ENCODE measurements around the gene SMIM21. TPM values are rescaled to one million over a fixed set of nuclear protein-coding genes. Genes with fewer than 3 reads are reported as not detected.

SMIM21 gene
- polyA plus RNA-seq, 1 donor (not counting 4 experiments of a cell fraction or from before 2014, with no cell fraction given), result not detected

DNA sequence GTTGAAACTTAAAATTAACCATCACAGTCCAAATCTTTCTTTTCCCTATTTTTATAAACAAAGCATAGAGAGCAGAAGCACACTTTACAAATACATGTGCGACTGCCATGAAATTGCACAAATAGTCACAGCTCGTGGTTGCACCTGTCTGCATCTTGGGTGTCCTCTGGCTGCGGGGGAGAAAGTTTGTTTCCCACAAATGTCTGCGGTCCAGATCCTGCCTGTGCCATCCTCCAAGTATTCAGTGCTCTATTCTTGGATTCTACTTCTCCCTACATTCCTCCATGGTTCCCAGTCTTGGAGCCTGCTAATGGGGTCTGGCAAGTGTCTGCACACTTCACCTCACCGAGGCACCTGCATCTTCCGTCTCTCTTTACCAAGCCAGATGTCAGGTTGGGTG lies 52.2 kb downstream of the SMIM21 start:
- no peak for FAIRE-seq
- H3K27ac ChIP-seq (ENCODE audit: control insufficient read depth, insufficient read depth, low read length), result no peak overlapping the region

DNA sequence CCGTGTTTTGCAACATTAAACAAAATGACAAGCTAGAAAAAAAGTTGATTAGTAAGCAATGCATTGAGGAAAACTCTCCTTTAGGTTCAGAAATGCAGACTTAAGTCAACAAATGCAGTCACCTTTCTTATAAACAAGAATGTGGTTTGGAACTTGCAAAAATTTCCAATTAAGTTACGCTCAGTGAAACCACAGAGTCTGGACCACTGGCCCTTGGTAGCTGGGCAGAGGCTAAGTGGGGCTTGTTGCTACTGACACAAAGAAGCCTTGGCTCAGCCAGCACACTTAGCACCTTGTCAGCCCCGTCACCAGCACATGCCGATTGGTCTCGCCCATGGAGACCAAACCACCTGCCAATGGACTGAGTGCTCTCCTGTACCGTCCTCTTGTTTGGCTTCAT lies 53.0 kb downstream of the SMIM21 start:
- H2AFZ ChIP-seq (ENCODE audit: control insufficient read depth, low read length), result no peak overlapping the region
- H3K9me3 ChIP-seq (ENCODE audit: control insufficient read depth, low read depth, low read length), result no peaks in the 10 kb centered on the region
- DNase-seq (ENCODE audit: low read depth, low spot score), result no peak
- no peaks in the 10 kb centered on the region for H4K20me1 ChIP-seq (ENCODE audit: control insufficient read depth, extremely low read depth, insufficient read depth, low read length)
- H3K79me2 ChIP-seq (ENCODE audit: control insufficient read depth, insufficient read depth, low read length), result no peaks in the 10 kb centered on the region
- H3K9ac ChIP-seq (ENCODE audit: control insufficient read depth, extremely low read depth, insufficient read depth, low read length), result no peak overlapping the region
- no peak for TF ChIP-seq EZH2 (IDR thresholded peaks at IDR 0.05; ENCODE audit: low read length)
- TF ChIP-seq, protein P1, sequence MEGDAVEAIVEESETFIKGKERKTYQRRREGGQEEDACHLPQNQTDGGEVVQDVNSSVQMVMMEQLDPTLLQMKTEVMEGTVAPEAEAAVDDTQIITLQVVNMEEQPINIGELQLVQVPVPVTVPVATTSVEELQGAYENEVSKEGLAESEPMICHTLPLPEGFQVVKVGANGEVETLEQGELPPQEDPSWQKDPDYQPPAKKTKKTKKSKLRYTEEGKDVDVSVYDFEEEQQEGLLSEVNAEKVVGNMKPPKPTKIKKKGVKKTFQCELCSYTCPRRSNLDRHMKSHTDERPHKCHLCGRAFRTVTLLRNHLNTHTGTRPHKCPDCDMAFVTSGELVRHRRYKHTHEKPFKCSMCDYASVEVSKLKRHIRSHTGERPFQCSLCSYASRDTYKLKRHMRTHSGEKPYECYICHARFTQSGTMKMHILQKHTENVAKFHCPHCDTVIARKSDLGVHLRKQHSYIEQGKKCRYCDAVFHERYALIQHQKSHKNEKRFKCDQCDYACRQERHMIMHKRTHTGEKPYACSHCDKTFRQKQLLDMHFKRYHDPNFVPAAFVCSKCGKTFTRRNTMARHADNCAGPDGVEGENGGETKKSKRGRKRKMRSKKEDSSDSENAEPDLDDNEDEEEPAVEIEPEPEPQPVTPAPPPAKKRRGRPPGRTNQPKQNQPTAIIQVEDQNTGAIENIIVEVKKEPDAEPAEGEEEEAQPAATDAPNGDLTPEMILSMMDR (optimal IDR thresholded peaks at IDR 0.05 in 1 of 3, IDR thresholded peaks at IDR 0.05 in 1 of 3, conservative IDR thresholded peaks at IDR 0.05 in 1 of 3; ENCODE audit: extremely low read depth in 1 of 3, insufficient read depth in 2 of 3, low read length in 3 of 3), result no peak
- H3K27me3 ChIP-seq (ENCODE audit: control insufficient read depth, extremely low read depth, insufficient read depth, low read length), result no peaks in the 10 kb centered on the region
- FAIRE-seq, result no peak
- dilution Hi-C loops (cut with MboI; ENCODE audit: extremely low pct_ligation_motif_present, low sequenced_read_pairs), result no loop called here
- H3K36me3 ChIP-seq (ENCODE audit: control insufficient read depth in 2 of 2, extremely low read depth in 1 of 2, insufficient read depth in 2 of 2, low read length in 2 of 2), result no peaks in the 10 kb centered on the region
- H3K4me2 ChIP-seq (ENCODE audit: control insufficient read depth, extremely low read depth, insufficient read depth, low read depth, low read length), result no peak overlapping the region
- H3K4me1 ChIP-seq (ENCODE audit: control insufficient read depth, extremely low read depth, insufficient read depth, low read length), result no peaks in the 10 kb centered on the region
- H3K9me1 ChIP-seq (ENCODE audit: control insufficient read depth, extremely low read depth, insufficient read depth, low read length), result no peaks in the 10 kb centered on the region
- H3K27ac ChIP-seq (ENCODE audit: control insufficient read depth, insufficient read depth, low read length), result no peak overlapping the region
- no peak overlapping the region for H3K4me3 ChIP-seq (ENCODE audit: control insufficient read depth in 2 of 3, extremely low read depth in 1 of 3, insufficient read depth in 2 of 3, low read depth in 1 of 3, low read length in 3 of 3)

More for the DNA sequence above, 52.2 kb downstream of the SMIM21 start:
- Histone ChIP-seq H3K9ac (ENCODE audit: control insufficient read depth, extremely low read depth, insufficient read depth, low read length) (no peak overlapping the region), H3K9me3 (ENCODE audit: control insufficient read depth, low read depth, low read length) (no peaks in the 10 kb centered on the region), H3K27me3 (ENCODE audit: control insufficient read depth, extremely low read depth, insufficient read depth, low read length) (no peaks in the 10 kb centered on the region), H3K4me3 (ENCODE audit: control insufficient read depth in 2 of 3, extremely low read depth in 1 of 3, insufficient read depth in 2 of 3, low read depth in 1 of 3, low read length in 3 of 3) (no peak overlapping the region), H3K36me3 (ENCODE audit: control insufficient read depth in 2 of 2, extremely low read depth in 1 of 2, insufficient read depth in 2 of 2, low read length in 2 of 2) (no peaks in the 10 kb centered on the region), H3K4me2 (ENCODE audit: control insufficient read depth, extremely low read depth, insufficient read depth, low read depth, low read length) (no peak overlapping the region), H4K20me1 (ENCODE audit: control insufficient read depth, extremely low read depth, insufficient read depth, low read length) (no peaks in the 10 kb centered on the region), H3K4me1 (ENCODE audit: control insufficient read depth, extremely low read depth, insufficient read depth, low read length) (no peaks in the 10 kb centered on the region), H3K79me2 (ENCODE audit: control insufficient read depth, insufficient read depth, low read length) (no peaks in the 10 kb centered on the region), H3K9me1 (ENCODE audit: control insufficient read depth, extremely low read depth, insufficient read depth, low read length) (no peaks in the 10 kb centered on the region), H2AFZ (ENCODE audit: control insufficient read depth, low read length) (no peak overlapping the region)
- no peak for DNase-seq (ENCODE audit: low read depth, low spot score)
- dilution Hi-C loops (cut with MboI; ENCODE audit: extremely low pct_ligation_motif_present, low sequenced_read_pairs), result no loop called here
- TF ChIP-seq, protein P1 (optimal IDR thresholded peaks at IDR 0.05 in 1 of 3, IDR thresholded peaks at IDR 0.05 in 1 of 3, conservative IDR thresholded peaks at IDR 0.05 in 1 of 3; ENCODE audit: extremely low read depth in 1 of 3, insufficient read depth in 2 of 3, low read length in 3 of 3), result no peak
